Measurements from ENCODE around the gene MSI2. TPM values are rescaled to one million over a fixed set of nuclear protein-coding genes. Genes with fewer than 3 reads are reported as not detected.
A peak's percentile ranks its signal among the peaks of the same experiment; 100 is the strongest.

Gene MSI2
- total RNA-seq, 3 donors from 2014 or later: 13.4 to 89.1 (median 71.1) TPM

DNA sequence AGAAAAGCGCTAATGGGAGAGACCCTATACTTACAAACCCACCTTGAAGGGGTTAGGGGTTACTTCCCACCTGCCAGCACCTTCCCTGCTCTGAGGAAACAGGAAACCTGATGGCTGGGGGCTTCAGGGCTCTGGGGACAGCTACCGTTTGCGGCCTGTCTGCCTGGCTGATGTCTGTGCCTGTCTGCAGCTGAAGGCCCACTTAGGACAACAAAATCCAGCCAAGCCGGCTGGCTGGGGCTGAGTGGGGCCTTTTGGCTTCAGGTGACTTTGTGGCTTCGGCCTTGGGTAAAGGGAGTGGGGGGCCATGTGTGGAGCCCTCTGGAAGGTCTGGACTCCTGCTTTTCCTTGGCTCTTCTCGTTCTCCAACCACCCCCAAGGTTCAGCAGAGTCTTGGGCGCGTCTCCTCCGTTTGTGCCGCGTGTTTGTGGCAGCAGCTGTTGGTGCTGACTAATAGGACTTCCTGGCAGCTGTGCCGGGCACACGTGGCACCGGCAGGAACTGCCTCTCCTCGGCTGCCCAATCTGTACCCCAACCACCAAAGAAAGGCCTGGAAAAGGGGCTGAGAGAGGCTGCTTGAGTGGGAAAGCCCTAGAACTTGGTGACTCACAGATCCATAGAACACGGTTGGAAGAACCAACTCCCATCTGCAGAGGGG is 186.7 kb downstream of the MSI2 start:
- H3K4me1 ChIP-seq: peaks cover 8 to 39% of the 10 kb centered on the region in 2 donors
- peak in 1 of 2 donors; percentile 54 for DNase-seq (ENCODE audit: low spot score in 2 of 2)
- intact Hi-C loops (cut with DNase I; ENCODE audit: low total_unique reads): no loop called here
- H3K36me3 ChIP-seq: no peaks in the 10 kb centered on the region
- no peaks in the 10 kb centered on the region for H3K27me3 ChIP-seq
- TF ChIP-seq, protein P1, sequence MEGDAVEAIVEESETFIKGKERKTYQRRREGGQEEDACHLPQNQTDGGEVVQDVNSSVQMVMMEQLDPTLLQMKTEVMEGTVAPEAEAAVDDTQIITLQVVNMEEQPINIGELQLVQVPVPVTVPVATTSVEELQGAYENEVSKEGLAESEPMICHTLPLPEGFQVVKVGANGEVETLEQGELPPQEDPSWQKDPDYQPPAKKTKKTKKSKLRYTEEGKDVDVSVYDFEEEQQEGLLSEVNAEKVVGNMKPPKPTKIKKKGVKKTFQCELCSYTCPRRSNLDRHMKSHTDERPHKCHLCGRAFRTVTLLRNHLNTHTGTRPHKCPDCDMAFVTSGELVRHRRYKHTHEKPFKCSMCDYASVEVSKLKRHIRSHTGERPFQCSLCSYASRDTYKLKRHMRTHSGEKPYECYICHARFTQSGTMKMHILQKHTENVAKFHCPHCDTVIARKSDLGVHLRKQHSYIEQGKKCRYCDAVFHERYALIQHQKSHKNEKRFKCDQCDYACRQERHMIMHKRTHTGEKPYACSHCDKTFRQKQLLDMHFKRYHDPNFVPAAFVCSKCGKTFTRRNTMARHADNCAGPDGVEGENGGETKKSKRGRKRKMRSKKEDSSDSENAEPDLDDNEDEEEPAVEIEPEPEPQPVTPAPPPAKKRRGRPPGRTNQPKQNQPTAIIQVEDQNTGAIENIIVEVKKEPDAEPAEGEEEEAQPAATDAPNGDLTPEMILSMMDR (IDR thresholded peaks at IDR 0.05): no peak
- peak in 1 of 3 donors; percentile 21 for TF ChIP-seq POLR2AphosphoS5 (IDR thresholded peaks at IDR 0.05)
- H3K9me3 ChIP-seq: no peaks in the 10 kb centered on the region
- peak overlapping the region; percentile 67 to 78 for H3K27ac ChIP-seq
- H3K4me3 ChIP-seq: no peak overlapping the region

DNA sequence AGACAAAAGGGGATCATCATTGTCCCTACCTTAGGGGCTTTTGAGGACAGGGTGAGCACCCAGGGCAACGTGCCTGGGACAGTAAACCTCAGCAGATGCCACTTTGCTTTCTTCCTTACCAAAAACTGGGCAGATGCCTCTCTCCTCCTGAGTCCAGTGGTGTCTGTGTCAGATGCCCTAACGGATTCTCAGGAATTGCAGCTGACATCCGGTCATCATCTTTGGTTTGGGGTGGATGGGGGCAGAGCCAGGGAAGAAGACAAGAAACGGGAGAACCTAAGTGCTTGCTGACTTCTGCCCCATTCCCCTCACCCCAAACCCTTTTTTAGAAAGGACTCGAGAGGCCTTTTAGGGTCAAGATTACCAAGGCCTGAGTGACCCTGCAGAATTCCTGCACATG is 187.5 kb downstream of the MSI2 start:
- no peak for DNase-seq (ENCODE audit: low spot score in 2 of 2)
- Histone ChIP-seq H3K36me3 (no peaks in the 10 kb centered on the region), H3K27ac (peak overlapping the region; percentile 67 to 78), H3K9me3 (no peaks in the 10 kb centered on the region), H3K27me3 (no peaks in the 10 kb centered on the region), H3K4me1 (peaks cover 8 to 39% of the 10 kb centered on the region in 2 donors), H3K4me3 (no peak overlapping the region)
- TF ChIP-seq, protein P1 (IDR thresholded peaks at IDR 0.05): no peak
- TF ChIP-seq POLR2A (IDR thresholded peaks at IDR 0.05) (no peak), POLR2AphosphoS5 (IDR thresholded peaks at IDR 0.05) (no peak)
- intact Hi-C loops (cut with DNase I; ENCODE audit: low total_unique reads): no loop called here

DNA sequence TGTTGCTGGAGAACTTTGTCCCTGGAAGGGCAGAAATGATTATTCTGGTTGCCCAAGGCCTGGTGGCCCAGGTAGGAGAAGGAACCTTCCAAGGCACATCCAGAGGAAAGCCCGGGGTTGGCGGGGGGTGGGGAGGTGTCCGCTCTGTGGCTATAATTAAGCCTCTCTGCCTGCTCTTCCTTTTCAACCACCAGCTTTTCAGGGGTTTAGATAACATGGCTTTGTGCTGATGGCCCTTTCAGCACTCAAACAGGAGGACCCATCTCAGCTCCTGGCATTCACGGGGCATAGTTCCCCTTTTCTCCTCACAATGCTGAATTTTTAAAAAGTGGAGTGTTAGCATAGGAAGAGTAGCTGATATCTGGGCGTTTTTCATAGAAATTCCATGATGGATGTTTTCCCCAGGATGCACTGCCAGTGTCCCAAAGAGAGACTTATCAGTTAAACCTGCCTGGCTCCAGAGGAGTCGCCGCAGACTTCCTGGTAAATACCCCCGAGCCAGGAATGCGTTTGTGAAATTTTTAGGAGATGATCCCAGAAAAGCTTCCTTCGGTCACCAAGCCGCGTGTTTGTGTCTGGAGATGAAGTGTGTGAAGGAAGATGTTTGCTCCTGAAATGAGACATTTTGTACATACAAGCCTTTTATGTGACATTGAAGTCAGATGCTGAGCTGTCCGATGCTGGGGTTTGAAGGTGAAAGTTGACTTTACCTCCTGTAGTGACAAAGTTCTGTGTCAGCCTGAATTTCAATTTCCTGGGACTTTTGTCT is 188.5 kb downstream of the MSI2 start:
- peak overlapping the region in 1 of 2 donors; percentile 22 for H3K27ac ChIP-seq
- peak in 1 of 2 donors; percentile 52 for DNase-seq (ENCODE audit: low spot score in 2 of 2)
- intact Hi-C loops (cut with DNase I; ENCODE audit: low total_unique reads): no loop called here
- H3K9me3 ChIP-seq: no peaks in the 10 kb centered on the region
- TF ChIP-seq POLR2A (IDR thresholded peaks at IDR 0.05): no peak
- TF ChIP-seq, protein P1 (IDR thresholded peaks at IDR 0.05): no peak
- no peak for TF ChIP-seq POLR2AphosphoS5 (IDR thresholded peaks at IDR 0.05)
- H3K36me3 ChIP-seq: no peaks in the 10 kb centered on the region
- no peaks in the 10 kb centered on the region for H3K27me3 ChIP-seq
- no peak overlapping the region for H3K4me3 ChIP-seq
- H3K4me1 ChIP-seq: peaks cover 8 to 38% of the 10 kb centered on the region in 2 donors

DNA sequence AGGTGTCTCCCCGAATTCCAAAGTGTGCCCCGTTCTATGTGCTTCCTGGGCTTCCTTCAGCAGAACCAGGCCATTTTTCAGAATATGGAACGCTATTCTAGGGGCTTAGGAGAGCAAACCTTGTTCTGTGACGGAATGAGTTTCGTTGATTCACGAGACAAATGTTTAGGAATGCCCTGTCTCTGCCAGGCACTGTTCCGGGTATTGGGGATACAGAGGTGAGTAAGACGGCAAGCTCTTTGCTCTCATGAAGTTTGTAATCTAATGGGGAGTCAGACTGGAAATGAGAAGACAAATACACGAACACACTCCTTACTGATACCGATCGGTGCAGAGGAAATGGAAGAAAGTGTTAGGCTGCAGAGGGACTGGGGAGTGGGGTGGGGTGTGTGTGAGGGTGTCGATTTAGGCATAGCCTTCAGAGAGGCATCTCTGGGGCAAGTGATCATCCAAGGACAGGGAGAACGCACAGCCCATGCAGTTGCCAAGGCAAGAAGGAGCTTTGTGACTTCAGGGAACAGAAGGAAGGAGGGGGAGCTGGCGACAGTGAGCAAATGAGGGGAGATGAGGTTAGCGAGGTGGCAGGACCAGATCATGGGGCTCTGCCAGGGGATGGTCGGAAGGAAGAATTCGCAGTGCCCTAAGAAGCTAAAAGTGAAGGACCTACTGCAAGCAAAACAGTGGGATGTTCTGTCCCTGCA is 189.6 kb downstream of the MSI2 start:
- Histone ChIP-seq H3K36me3 (no peaks in the 10 kb centered on the region), H3K27ac (no peak overlapping the region), H3K9me3 (no peaks in the 10 kb centered on the region), H3K4me3 (no peak overlapping the region), H3K4me1 (peaks cover 4 to 27% of the 10 kb centered on the region in 2 donors), H3K27me3 (no peaks in the 10 kb centered on the region)
- no peak for DNase-seq (ENCODE audit: low spot score in 2 of 2)
- TF ChIP-seq POLR2A (IDR thresholded peaks at IDR 0.05) (no peak), POLR2AphosphoS5 (IDR thresholded peaks at IDR 0.05) (no peak)
- TF ChIP-seq, protein P1 (IDR thresholded peaks at IDR 0.05): no peak
- intact Hi-C loops (cut with DNase I; ENCODE audit: low total_unique reads): no loop called here
